Lower leg skin (tissue), 3 donors: ENCODE data around the gene YOD1.

ENCODE experiments used
- CTCF ChIP-seq, 3 donors: fragments of 450-650 bp; IDR thresholded peaks; one replicate each; pipeline ENCODE4 v1.5.1; 2016; ENCODE audit warnings: antibody characterized with exemption in 3 of 3, mild to moderate bottlenecking in 3 of 3, moderate library complexity in 2 of 3
- POLR2A ChIP-seq, 2 donors: fragments of 450-650 bp; IDR thresholded peaks; one replicate each; pipeline ENCODE4 v1.6.1; 2016 to 2017; ENCODE audit warnings: antibody characterized with exemption in 2 of 2, mild to moderate bottlenecking in 1 of 2, moderate library complexity in 1 of 2

GRCh38 chr1:207089627-207090355 lies 38.8 kb upstream of the YOD1 start:
- TF ChIP-seq CTCF (IDR thresholded peaks at IDR 0.05) (no peak), POLR2A (IDR thresholded peaks at IDR 0.05) (no peak)
